ENCODE results near the gene ATN1.

Gene ATN1

GRCh38 chr12:6950811-6951540, 23.2 kb downstream of the ATN1 start, which contains the start of gene PTPN6:
PTPN6 (plus strand) TSS chr12:6951356; CDS start chr12:6951513, 157 bp downstream.
- no peak for TF ChIP-seq NFIC (IDR thresholded peaks at IDR 0.05)
- no peak for TF ChIP-seq TCF12 (IDR thresholded peaks at IDR 0.05; ENCODE audit: low read depth)
- no peak for TF ChIP-seq MAX (IDR thresholded peaks at IDR 0.05)
- no peak for TF ChIP-seq REST (IDR thresholded peaks at IDR 0.05; ENCODE audit: low read depth)
- TF ChIP-seq CEBPB (IDR thresholded peaks at IDR 0.05) = no peak
- TF ChIP-seq TEAD4 (IDR thresholded peaks at IDR 0.05) = no peak
- TF ChIP-seq USF1 (IDR thresholded peaks at IDR 0.05) = no peak
- no peak for TF ChIP-seq CREB1 (IDR thresholded peaks at IDR 0.05; ENCODE audit: low read depth)
- no peak for TF ChIP-seq ZBTB7A (IDR thresholded peaks at IDR 0.05; ENCODE audit: low read depth)

- TF ChIP-seq EP300 (IDR thresholded peaks at IDR 0.05; ENCODE audit: borderline replicate concordance) (no peak), REST (IDR thresholded peaks at IDR 0.05; ENCODE audit: low read depth) (no peak), NFIC (IDR thresholded peaks at IDR 0.05) (no peak), EGR1 (IDR thresholded peaks at IDR 0.05) (no peak), USF1 (IDR thresholded peaks at IDR 0.05) (no peak), CREB1 (IDR thresholded peaks at IDR 0.05; ENCODE audit: low read depth) (no peak), TCF12 (IDR thresholded peaks at IDR 0.05; ENCODE audit: low read depth) (no peak), CEBPB (IDR thresholded peaks at IDR 0.05) (no peak), YY1 (IDR thresholded peaks at IDR 0.05; ENCODE audit: low read depth) (no peak), MAX (IDR thresholded peaks at IDR 0.05) (no peak)
Measured at GRCh38 chr12:6951551-6952120, 23.9 kb downstream of the ATN1 start.

GRCh38 chr12:6952121-6952862, 24.5 kb downstream of the ATN1 start:
- TF ChIP-seq REST (IDR thresholded peaks at IDR 0.05; ENCODE audit: low read depth) = no peak
- no peak for TF ChIP-seq TCF12 (IDR thresholded peaks at IDR 0.05; ENCODE audit: low read depth)
- no peak for TF ChIP-seq FOXM1 (IDR thresholded peaks at IDR 0.05; ENCODE audit: borderline replicate concordance, low read depth)
- TF ChIP-seq YY1 (IDR thresholded peaks at IDR 0.05; ENCODE audit: low read depth) = no peak
- no peak for TF ChIP-seq CREB1 (IDR thresholded peaks at IDR 0.05; ENCODE audit: low read depth)
- no peak for TF ChIP-seq CEBPB (IDR thresholded peaks at IDR 0.05)
- TF ChIP-seq EGR1 (IDR thresholded peaks at IDR 0.05) = no peak
- no peak for TF ChIP-seq TAF1 (IDR thresholded peaks at IDR 0.05; ENCODE audit: low read depth)
- TF ChIP-seq RAD21 (IDR thresholded peaks at IDR 0.05; ENCODE audit: low read depth) = no peak
- no peak for TF ChIP-seq ZBTB7A (IDR thresholded peaks at IDR 0.05; ENCODE audit: low read depth)

GRCh38 chr12:6952863-6953441, 25.2 kb downstream of the ATN1 start:
- TF ChIP-seq FOXM1 (IDR thresholded peaks at IDR 0.05; ENCODE audit: borderline replicate concordance, low read depth) (no peak), EP300 (IDR thresholded peaks at IDR 0.05; ENCODE audit: borderline replicate concordance) (no peak), YY1 (IDR thresholded peaks at IDR 0.05; ENCODE audit: low read depth) (no peak), ZBTB7A (IDR thresholded peaks at IDR 0.05; ENCODE audit: low read depth) (no peak), REST (IDR thresholded peaks at IDR 0.05; ENCODE audit: low read depth) (no peak)
